PFSK-1 (cell line): ENCODE results near the gene NUP98.

ENCODE experiments used
- POLR2AphosphoS5 ChIP-seq: IDR thresholded peaks from 2 replicates; pipeline ENCODE4 v1.6.1; 2012; ENCODE audit warnings: low read depth, mild to moderate bottlenecking, control low read depth, low read length, moderate library complexity
- SIN3A ChIP-seq: IDR thresholded peaks from 2 replicates; pipeline ENCODE4 v1.6.1; 2012; ENCODE audit warnings: mild to moderate bottlenecking, low read length, moderate library complexity, borderline replicate concordance; ENCODE audit not compliant: insufficient read depth
- TAF1 ChIP-seq: IDR thresholded peaks from 2 replicates; pipeline ENCODE4 v1.6.1; 2012; ENCODE audit warnings: low read length, control low read depth, borderline replicate concordance; ENCODE audit not compliant: insufficient read depth

DNA sequence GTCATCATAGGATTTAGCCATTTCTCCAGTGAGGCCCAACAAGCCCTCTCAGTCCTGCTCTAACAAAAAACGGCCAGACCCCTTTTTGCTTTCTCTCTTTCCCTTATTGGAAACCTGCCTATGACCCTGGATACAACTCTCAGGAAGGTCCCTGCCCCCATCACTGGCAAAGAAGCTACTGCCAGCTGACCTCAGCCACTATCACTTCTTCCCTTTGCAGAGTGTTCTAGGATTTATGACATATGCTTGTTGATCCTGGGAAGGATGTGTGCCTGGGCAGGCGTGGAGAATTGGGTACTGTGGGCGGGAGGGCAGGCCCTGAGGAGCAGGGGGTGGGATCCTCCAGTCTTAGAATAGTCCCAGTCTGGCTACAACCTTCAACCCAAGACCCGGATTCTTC lies 18.5 kb upstream of the NUP98 start:
- TF ChIP-seq TAF1: no peak
- TF ChIP-seq POLR2AphosphoS5: no peak
- TF ChIP-seq SIN3A: no peak
